ENCODE measurements around the gene RICTOR. TPM values are rescaled to one million over a fixed set of nuclear protein-coding genes. Genes with fewer than 3 reads are reported as not detected.

The RICTOR gene
- total and polyA plus RNA-seq, 9 of the 15 experiments (the other 6 are each of a cell fraction or from before 2014, with no cell fraction given): 13.9 to 46.6 (median 22.6) TPM

DNA sequence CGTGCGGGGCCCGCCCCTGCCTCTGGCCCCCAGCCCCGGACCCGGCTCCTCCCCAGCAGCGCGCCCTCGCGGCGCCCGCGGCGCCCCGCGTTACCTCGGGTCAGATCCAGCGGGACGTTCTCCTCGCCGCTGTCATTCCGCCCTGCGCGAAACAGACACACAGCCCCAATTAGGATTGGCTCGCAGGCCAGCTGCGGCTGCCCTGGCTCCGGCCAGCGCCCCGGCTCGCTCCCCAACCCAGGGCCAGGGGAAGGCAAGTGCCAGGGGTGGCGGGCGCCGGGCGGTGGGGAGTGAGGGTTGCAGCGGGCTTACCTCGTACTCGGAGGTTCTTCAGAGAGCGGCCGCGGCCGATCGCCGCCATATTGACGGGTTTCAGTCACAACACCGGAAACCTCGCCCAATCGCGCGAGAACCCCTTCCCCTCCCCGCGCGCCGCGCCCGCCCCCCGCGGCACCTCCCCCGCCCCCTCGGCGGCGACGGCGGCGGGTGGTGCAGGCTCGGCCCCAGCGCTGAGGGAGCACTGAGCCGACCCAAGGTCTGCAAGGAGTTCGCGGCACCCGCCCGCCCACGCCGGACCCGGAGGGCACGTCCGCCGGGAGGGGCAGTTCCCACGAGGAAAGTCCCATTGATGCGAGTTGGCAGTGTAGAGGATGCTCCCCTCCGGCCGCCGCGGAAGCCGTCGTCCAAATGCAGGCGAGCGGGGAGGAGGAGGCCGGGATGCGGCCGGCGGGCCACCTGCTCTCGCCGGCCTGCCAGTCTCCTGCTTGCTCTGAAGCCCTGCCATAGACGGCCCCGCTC is at the start of gene RICTOR (continued):
- TF ChIP-seq, protein P1, sequence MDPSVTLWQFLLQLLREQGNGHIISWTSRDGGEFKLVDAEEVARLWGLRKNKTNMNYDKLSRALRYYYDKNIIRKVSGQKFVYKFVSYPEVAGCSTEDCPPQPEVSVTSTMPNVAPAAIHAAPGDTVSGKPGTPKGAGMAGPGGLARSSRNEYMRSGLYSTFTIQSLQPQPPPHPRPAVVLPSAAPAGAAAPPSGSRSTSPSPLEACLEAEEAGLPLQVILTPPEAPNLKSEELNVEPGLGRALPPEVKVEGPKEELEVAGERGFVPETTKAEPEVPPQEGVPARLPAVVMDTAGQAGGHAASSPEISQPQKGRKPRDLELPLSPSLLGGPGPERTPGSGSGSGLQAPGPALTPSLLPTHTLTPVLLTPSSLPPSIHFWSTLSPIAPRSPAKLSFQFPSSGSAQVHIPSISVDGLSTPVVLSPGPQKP (CRISPR knock-in tag; IDR thresholded peaks at IDR 0.05): no peak
- no peak for TF ChIP-seq ESRRA (IDR thresholded peaks at IDR 0.05; ENCODE audit: borderline replicate concordance, low read depth)
- TF ChIP-seq, protein P2, sequence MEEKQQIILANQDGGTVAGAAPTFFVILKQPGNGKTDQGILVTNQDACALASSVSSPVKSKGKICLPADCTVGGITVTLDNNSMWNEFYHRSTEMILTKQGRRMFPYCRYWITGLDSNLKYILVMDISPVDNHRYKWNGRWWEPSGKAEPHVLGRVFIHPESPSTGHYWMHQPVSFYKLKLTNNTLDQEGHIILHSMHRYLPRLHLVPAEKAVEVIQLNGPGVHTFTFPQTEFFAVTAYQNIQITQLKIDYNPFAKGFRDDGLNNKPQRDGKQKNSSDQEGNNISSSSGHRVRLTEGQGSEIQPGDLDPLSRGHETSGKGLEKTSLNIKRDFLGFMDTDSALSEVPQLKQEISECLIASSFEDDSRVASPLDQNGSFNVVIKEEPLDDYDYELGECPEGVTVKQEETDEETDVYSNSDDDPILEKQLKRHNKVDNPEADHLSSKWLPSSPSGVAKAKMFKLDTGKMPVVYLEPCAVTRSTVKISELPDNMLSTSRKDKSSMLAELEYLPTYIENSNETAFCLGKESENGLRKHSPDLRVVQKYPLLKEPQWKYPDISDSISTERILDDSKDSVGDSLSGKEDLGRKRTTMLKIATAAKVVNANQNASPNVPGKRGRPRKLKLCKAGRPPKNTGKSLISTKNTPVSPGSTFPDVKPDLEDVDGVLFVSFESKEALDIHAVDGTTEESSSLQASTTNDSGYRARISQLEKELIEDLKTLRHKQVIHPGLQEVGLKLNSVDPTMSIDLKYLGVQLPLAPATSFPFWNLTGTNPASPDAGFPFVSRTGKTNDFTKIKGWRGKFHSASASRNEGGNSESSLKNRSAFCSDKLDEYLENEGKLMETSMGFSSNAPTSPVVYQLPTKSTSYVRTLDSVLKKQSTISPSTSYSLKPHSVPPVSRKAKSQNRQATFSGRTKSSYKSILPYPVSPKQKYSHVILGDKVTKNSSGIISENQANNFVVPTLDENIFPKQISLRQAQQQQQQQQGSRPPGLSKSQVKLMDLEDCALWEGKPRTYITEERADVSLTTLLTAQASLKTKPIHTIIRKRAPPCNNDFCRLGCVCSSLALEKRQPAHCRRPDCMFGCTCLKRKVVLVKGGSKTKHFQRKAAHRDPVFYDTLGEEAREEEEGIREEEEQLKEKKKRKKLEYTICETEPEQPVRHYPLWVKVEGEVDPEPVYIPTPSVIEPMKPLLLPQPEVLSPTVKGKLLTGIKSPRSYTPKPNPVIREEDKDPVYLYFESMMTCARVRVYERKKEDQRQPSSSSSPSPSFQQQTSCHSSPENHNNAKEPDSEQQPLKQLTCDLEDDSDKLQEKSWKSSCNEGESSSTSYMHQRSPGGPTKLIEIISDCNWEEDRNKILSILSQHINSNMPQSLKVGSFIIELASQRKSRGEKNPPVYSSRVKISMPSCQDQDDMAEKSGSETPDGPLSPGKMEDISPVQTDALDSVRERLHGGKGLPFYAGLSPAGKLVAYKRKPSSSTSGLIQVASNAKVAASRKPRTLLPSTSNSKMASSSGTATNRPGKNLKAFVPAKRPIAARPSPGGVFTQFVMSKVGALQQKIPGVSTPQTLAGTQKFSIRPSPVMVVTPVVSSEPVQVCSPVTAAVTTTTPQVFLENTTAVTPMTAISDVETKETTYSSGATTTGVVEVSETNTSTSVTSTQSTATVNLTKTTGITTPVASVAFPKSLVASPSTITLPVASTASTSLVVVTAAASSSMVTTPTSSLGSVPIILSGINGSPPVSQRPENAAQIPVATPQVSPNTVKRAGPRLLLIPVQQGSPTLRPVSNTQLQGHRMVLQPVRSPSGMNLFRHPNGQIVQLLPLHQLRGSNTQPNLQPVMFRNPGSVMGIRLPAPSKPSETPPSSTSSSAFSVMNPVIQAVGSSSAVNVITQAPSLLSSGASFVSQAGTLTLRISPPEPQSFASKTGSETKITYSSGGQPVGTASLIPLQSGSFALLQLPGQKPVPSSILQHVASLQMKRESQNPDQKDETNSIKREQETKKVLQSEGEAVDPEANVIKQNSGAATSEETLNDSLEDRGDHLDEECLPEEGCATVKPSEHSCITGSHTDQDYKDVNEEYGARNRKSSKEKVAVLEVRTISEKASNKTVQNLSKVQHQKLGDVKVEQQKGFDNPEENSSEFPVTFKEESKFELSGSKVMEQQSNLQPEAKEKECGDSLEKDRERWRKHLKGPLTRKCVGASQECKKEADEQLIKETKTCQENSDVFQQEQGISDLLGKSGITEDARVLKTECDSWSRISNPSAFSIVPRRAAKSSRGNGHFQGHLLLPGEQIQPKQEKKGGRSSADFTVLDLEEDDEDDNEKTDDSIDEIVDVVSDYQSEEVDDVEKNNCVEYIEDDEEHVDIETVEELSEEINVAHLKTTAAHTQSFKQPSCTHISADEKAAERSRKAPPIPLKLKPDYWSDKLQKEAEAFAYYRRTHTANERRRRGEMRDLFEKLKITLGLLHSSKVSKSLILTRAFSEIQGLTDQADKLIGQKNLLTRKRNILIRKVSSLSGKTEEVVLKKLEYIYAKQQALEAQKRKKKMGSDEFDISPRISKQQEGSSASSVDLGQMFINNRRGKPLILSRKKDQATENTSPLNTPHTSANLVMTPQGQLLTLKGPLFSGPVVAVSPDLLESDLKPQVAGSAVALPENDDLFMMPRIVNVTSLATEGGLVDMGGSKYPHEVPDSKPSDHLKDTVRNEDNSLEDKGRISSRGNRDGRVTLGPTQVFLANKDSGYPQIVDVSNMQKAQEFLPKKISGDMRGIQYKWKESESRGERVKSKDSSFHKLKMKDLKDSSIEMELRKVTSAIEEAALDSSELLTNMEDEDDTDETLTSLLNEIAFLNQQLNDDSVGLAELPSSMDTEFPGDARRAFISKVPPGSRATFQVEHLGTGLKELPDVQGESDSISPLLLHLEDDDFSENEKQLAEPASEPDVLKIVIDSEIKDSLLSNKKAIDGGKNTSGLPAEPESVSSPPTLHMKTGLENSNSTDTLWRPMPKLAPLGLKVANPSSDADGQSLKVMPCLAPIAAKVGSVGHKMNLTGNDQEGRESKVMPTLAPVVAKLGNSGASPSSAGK (IDR thresholded peaks at IDR 0.05): peak; percentile 87
- 0 out of 2 replicates have a peak, but pooled peaks have one; percentile 34 for TF ChIP-seq NFXL1 (CRISPR knock-in tag; IDR thresholded peaks at IDR 0.05)
- peak; percentile 81 to 94 (median 91) for TF ChIP-seq YY1 (IDR thresholded peaks at IDR 0.05; ENCODE audit: borderline replicate concordance in 1 of 3, control insufficient read depth in 1 of 3, extremely low read depth in 1 of 3, insufficient read depth in 3 of 3, insufficient read length in 1 of 3, insufficient replicate concordance in 2 of 3, low read depth in 1 of 3, low read length in 2 of 3)
- TF ChIP-seq, protein P3, sequence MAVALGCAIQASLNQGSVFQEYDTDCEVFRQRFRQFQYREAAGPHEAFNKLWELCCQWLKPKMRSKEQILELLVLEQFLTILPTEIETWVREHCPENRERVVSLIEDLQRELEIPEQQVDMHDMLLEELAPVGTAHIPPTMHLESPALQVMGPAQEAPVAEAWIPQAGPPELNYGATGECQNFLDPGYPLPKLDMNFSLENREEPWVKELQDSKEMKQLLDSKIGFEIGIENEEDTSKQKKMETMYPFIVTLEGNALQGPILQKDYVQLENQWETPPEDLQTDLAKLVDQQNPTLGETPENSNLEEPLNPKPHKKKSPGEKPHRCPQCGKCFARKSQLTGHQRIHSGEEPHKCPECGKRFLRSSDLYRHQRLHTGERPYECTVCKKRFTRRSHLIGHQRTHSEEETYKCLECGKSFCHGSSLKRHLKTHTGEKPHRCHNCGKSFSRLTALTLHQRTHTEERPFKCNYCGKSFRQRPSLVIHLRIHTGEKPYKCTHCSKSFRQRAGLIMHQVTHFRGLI (CRISPR knock-in tag; IDR thresholded peaks at IDR 0.05): no peak
- TF ChIP-seq TSC22D4 (tag; IDR thresholded peaks at IDR 0.05): no peak
- no peak for TF ChIP-seq ZNF146 (CRISPR knock-in tag; IDR thresholded peaks at IDR 0.05; ENCODE audit: unreplicated experiment)
- 0 out of 2 replicates have a peak, but pooled peaks have one; percentile 49 for TF ChIP-seq ZNF41 (CRISPR knock-in tag; conservative IDR thresholded peaks at IDR 0.05)
- TF ChIP-seq ZNF431 (CRISPR knock-in tag; IDR thresholded peaks at IDR 0.05): peak; percentile 64; the same call in 1 of the 2 replicates
